ENCODE data around the gene FARSA. TPM values are rescaled to one million over a fixed set of nuclear protein-coding genes. Genes with fewer than 3 reads are reported as not detected.

The FARSA gene
- total and polyA plus RNA-seq, 2 of the 4 experiments (the other 2 are of a cell fraction): 49.3 to 80.9 TPM

- TF ChIP-seq MAFK (IDR thresholded peaks at IDR 0.05; ENCODE audit: low read depth, low read length) (no peak), CHD1 (IDR thresholded peaks at IDR 0.05; ENCODE audit: low read depth, low read length) (no peak)
Observed at GRCh38 chr19:12946731-12947496, 13.4 kb upstream of the FARSA start (continued).

DNA sequence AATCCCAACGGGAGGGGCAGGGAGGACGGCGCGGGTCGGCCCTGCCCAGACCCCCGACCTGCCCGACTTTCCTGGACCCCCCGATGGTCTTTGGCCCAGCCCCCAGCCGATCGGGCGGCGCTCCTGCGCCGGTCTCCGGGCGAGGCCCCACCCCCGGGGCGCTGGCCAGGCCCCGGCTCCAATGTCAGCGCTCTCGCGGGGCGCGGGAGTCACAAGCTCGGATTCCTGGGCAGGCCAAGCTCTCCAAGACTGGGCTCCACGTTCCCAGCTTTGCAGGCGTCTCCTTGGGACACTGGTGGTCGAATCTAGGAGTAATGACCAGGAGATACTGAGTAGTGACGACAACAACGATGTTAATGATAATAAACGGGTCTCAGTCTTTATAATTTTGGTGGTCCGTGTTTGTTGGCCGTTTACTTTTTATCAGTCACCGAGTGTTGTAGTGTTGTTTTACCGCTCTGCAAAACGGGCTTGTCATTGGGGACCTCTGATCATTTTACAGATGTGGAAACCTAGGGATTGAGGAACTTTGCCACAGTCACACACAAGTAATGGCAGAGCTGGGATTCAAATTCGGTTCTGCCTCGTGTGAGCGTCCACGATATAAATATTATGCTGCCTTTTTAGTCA lies 12.7 kb upstream of the FARSA start:
- Histone ChIP-seq H3K18ac (ENCODE audit: low read depth, low read length) (no peak overlapping the region; the same call in 1 of the 2 replicates), H2AK5ac (ENCODE audit: low read depth, low read length) (peak overlapping the region; percentile 87), H4K8ac (ENCODE audit: low read depth in 2 of 2, low read length in 2 of 2) (peak overlapping the region; percentile 83 to 91), H3K4ac (ENCODE audit: low read depth, low read length) (peak overlapping the region; percentile 96), H2AK9ac (replicated peaks; ENCODE audit: low read depth, low read length, poor library complexity) (peak overlapping the region; percentile 97), H3K79me1 (ENCODE audit: low read depth in 1 of 2, low read length in 2 of 2) (peaks cover 27 to 70% of the 10 kb centered on the region in 2 experiments), H2BK15ac (ENCODE audit: low read depth, low read length) (no peak overlapping the region), H3K9ac (ENCODE audit: low read depth, low read length) (peak overlapping the region; percentile 89), H2BK5ac (ENCODE audit: low read depth, low read length, poor library complexity, severe bottlenecking) (peak overlapping the region; percentile 91), H3K4me3 (ENCODE audit: insufficient read depth, low read depth, low read length) (peak overlapping the region; percentile 60), H2AFZ (replicated peaks; ENCODE audit: low read length, poor library complexity) (peak overlapping the region; percentile 89), H4K91ac (ENCODE audit: insufficient read depth, low read depth, low read length) (peak overlapping the region; percentile 87), H2BK120ac (ENCODE audit: low read depth, low read length) (0 out of 2 replicates have a peak overlapping the region, but pooled peaks have one; percentile 1), H3K36me3 (ENCODE audit: control insufficient read depth, insufficient read depth, low read length) (peaks cover 61% of the 10 kb centered on the region), H3K27ac (ENCODE audit: insufficient read depth, low read length) (peak overlapping the region; percentile 84), H3K9me3 (ENCODE audit: control insufficient read depth, insufficient read depth, low read length) (no peaks in the 10 kb centered on the region), H3K23ac (ENCODE audit: low read depth, low read length) (peak overlapping the region; percentile 94), H3K27me3 (ENCODE audit: control insufficient read depth, insufficient read depth, low read length) (no peaks in the 10 kb centered on the region), H4K5ac (ENCODE audit: low read depth, low read length) (peak overlapping the region; percentile 7; the same call in 1 of the 2 replicates), H3K4me1 (ENCODE audit: control insufficient read depth, insufficient read depth, low read length) (peaks cover 4% of the 10 kb centered on the region), H3K9me1 (ENCODE audit: insufficient read depth, low read length) (peaks cover 13% of the 10 kb centered on the region; the same call in 1 of the 2 replicates), H4K20me1 (ENCODE audit: insufficient read depth, low read length) (peaks cover 48% of the 10 kb centered on the region), H3K14ac (replicated peaks; ENCODE audit: low read depth, low read length) (peak overlapping the region; percentile 99), H3K56ac (ENCODE audit: extremely low read depth, insufficient read depth, low read length) (peak overlapping the region; percentile 97), H3K4me2 (ENCODE audit: low read depth, low read length) (peak overlapping the region; percentile 98), H2BK20ac (ENCODE audit: low read depth, low read length) (no peak overlapping the region)
- ChIA-PET POLR2A (ENCODE audit: unreplicated experiment) (interaction anchor here (0.7 to 0.9 kb wide), 3 partner anchors 10 to 178 kb away, joined by 4 to 9 read pairs (median 6); partner anchors contain the start of gene FARSA), CTCF (interaction anchor here (0.7 kb wide), 1 partner anchor 20 kb away, joined by 4 read pairs; no protein-coding TSS in a partner anchor)
- peak; percentile 80 for DNase-seq
- TF ChIP-seq, protein P1, sequence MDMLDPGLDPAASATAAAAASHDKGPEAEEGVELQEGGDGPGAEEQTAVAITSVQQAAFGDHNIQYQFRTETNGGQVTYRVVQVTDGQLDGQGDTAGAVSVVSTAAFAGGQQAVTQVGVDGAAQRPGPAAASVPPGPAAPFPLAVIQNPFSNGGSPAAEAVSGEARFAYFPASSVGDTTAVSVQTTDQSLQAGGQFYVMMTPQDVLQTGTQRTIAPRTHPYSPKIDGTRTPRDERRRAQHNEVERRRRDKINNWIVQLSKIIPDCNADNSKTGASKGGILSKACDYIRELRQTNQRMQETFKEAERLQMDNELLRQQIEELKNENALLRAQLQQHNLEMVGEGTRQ (IDR thresholded peaks at IDR 0.05; ENCODE audit: low read depth, low read length): no peak
- TF ChIP-seq POLR2A (IDR thresholded peaks at IDR 0.05; ENCODE audit: low read depth, low read length) (peak; percentile 68), MAZ (IDR thresholded peaks at IDR 0.05; ENCODE audit: borderline replicate concordance, low read depth, low read length) (peak; percentile 70; the same call in 1 of the 2 replicates)
- dilution Hi-C loops (cut with HindIII; ENCODE audit: low sequenced_read_pairs, unreplicated experiment) (no loop called here), in situ Hi-C loops (cut with MboI; ENCODE audit: low sequenced_read_pairs) (no loop called here), intact Hi-C loops (cut with micrococcal nuclease) (no loop called here)
- BruUV-seq (replicated peaks): no TSS peak
- ATAC-seq (ENCODE audit: low read depth): peak; percentile 89
- WGBS, 2 experiments (ENCODE audit: extremely low coverage in 2 of 2, insufficient read length in 1 of 2): 3% methylated on average over 26 of the region's 40 CpGs; no CpG with 5 or more reads in 1 of the 2 experiments

Measured in IMR-90 (cell line).